ENCODE data around the gene RIC1. TPM values are rescaled to one million over a fixed set of nuclear protein-coding genes. Genes with fewer than 3 reads are reported as not detected.
A peak's percentile ranks its signal among the peaks of the same experiment; 100 is the strongest.
"Not testable (repeated sequence)": the region's sequence is repeated elsewhere in the genome, so short reads cannot be mapped to it uniquely, and the experiment has no call there.

RIC1 gene
- total RNA-seq, 1 experiment from 2014 or later = 86.8 TPM

GRCh38 chr9:5627686-5628085, 1.2 kb upstream of the RIC1 start:
- H2AFZ ChIP-seq (ENCODE audit: low read length) = not testable (repeated sequence)

GRCh38 chr9:5628183-5628529, 751 bp upstream of the RIC1 start:
- Histone ChIP-seq H3K9ac (ENCODE audit: low read length) (peak overlapping the region; percentile 99), H2AFZ (ENCODE audit: low read length) (no peak overlapping the region), H3K4me3 (ENCODE audit: low read length) (peak overlapping the region; percentile 87), H4K20me1 (ENCODE audit: insufficient read depth, low read depth, low read length) (peaks cover 9% of the 10 kb centered on the region), H3K4me2 (ENCODE audit: low read depth, low read length, poor library complexity, severe bottlenecking) (peak overlapping the region; percentile 79), H3K27ac (ENCODE audit: low read length) (peak overlapping the region; percentile 99), H3K79me2 (ENCODE audit: low read length) (peaks cover 94% of the 10 kb centered on the region), H3K27me3 (ENCODE audit: low read length) (no peaks in the 10 kb centered on the region), H3K9me3 (ENCODE audit: low read length) (no peaks in the 10 kb centered on the region), H3K4me1 (ENCODE audit: low read length) (peaks cover 68% of the 10 kb centered on the region), H3K9me2 (replicated peaks; ENCODE audit: insufficient read depth, low read length) (no peaks in the 10 kb centered on the region), H3K36me3 (ENCODE audit: insufficient read depth, low read length) (peaks cover 12% of the 10 kb centered on the region)
- DNase-seq = peak; percentile 55

More at GRCh38 chr9:5627686-5628085, 1.2 kb upstream of the RIC1 start:
- DNase-seq; H4K20me1 ChIP-seq (ENCODE audit: insufficient read depth, low read depth, low read length); H3K27me3 ChIP-seq (ENCODE audit: low read length); H3K9me3 ChIP-seq (ENCODE audit: low read length); H3K9me2 ChIP-seq (replicated peaks; ENCODE audit: insufficient read depth, low read length): not testable (repeated sequence)
- peak overlapping the region; percentile 99 for H3K27ac ChIP-seq (ENCODE audit: low read length)
- peaks cover 11% of the 10 kb centered on the region for H3K36me3 ChIP-seq (ENCODE audit: insufficient read depth, low read length)
- H3K4me1 ChIP-seq (ENCODE audit: low read length) = peaks cover 63% of the 10 kb centered on the region
- H3K9ac ChIP-seq (ENCODE audit: low read length) = peak overlapping the region; percentile 99
- H3K79me2 ChIP-seq (ENCODE audit: low read length) = peaks cover 94% of the 10 kb centered on the region
- H3K4me3 ChIP-seq (ENCODE audit: low read length) = peak overlapping the region; percentile 87
- peak overlapping the region; percentile 79 for H3K4me2 ChIP-seq (ENCODE audit: low read depth, low read length, poor library complexity, severe bottlenecking)

GRCh38 chr9:5629312-5630080, 589 bp downstream of the RIC1 start:
- Histone ChIP-seq H4K20me1 (ENCODE audit: insufficient read depth, low read depth, low read length) (peaks cover 9% of the 10 kb centered on the region), H3K79me2 (ENCODE audit: low read length) (peaks cover 94% of the 10 kb centered on the region), H3K4me1 (ENCODE audit: low read length) (peaks cover 70% of the 10 kb centered on the region), H3K36me3 (ENCODE audit: insufficient read depth, low read length) (peaks cover 15% of the 10 kb centered on the region), H3K4me2 (ENCODE audit: low read depth, low read length, poor library complexity, severe bottlenecking) (peak overlapping the region; percentile 79), H2AFZ (ENCODE audit: low read length) (no peak overlapping the region), H3K27me3 (ENCODE audit: low read length) (no peaks in the 10 kb centered on the region), H3K9me3 (ENCODE audit: low read length) (peaks cover 6% of the 10 kb centered on the region), H3K9me2 (replicated peaks; ENCODE audit: insufficient read depth, low read length) (no peaks in the 10 kb centered on the region), H3K4me3 (ENCODE audit: low read length) (peak overlapping the region; percentile 87), H3K9ac (ENCODE audit: low read length) (peak overlapping the region; percentile 99), H3K27ac (ENCODE audit: low read length) (peak overlapping the region; percentile 99)
- peak; percentile 96 for DNase-seq

- peak overlapping the region; percentile 87 for H3K4me3 ChIP-seq (ENCODE audit: low read length)
- H2AFZ ChIP-seq (ENCODE audit: low read length) = no peak overlapping the region
- H3K36me3 ChIP-seq (ENCODE audit: insufficient read depth, low read length) = peaks cover 21% of the 10 kb centered on the region
- H4K20me1 ChIP-seq (ENCODE audit: insufficient read depth, low read depth, low read length) = peaks cover 9% of the 10 kb centered on the region
- no peaks in the 10 kb centered on the region for H3K9me2 ChIP-seq (replicated peaks; ENCODE audit: insufficient read depth, low read length)
- H3K9me3 ChIP-seq (ENCODE audit: low read length) = peaks cover 12% of the 10 kb centered on the region
- DNase-seq = peak; percentile 67
- H3K9ac ChIP-seq (ENCODE audit: low read length) = peak overlapping the region; percentile 99
- peak overlapping the region; percentile 79 for H3K4me2 ChIP-seq (ENCODE audit: low read depth, low read length, poor library complexity, severe bottlenecking)
- H3K4me1 ChIP-seq (ENCODE audit: low read length) = peaks cover 66% of the 10 kb centered on the region
- H3K79me2 ChIP-seq (ENCODE audit: low read length) = peaks cover 94% of the 10 kb centered on the region
- peak overlapping the region; percentile 99 for H3K27ac ChIP-seq (ENCODE audit: low read length)
- H3K27me3 ChIP-seq (ENCODE audit: low read length) = no peaks in the 10 kb centered on the region
These were observed 1.2 kb downstream of the RIC1 start for GRCh38 chr9:5630081-5630507.

DNA sequence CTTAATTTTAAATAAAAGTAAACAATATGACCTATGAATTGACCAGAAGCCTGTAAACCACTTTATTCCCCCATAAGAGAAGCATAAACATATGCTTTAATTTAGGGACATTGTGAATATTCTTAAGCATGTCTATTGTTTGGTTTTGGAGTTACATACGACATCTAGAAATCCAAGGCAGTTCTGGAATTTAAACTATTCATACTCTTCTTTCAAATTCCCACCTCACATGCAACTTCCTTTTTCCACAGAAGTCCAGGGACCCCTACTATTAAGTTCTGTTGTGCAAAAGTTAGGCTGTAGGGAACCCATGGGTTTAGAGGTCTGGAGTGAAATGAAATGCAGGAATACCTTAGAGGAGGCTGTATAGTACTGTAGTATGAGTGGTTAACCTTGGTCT, 2.1 kb downstream of the RIC1 start:
- no peaks in the 10 kb centered on the region for H3K27me3 ChIP-seq (ENCODE audit: low read length)
- peaks cover 15% of the 10 kb centered on the region for H3K9me3 ChIP-seq (ENCODE audit: low read length)
- DNase-seq = no peak
- H3K4me2 ChIP-seq (ENCODE audit: low read depth, low read length, poor library complexity, severe bottlenecking) = peak overlapping the region; percentile 79
- peak overlapping the region; percentile 99 for H3K27ac ChIP-seq (ENCODE audit: low read length)
- H3K9ac ChIP-seq (ENCODE audit: low read length) = peak overlapping the region; percentile 99
- H3K9me2 ChIP-seq (replicated peaks; ENCODE audit: insufficient read depth, low read length) = no peaks in the 10 kb centered on the region
- H3K4me1 ChIP-seq (ENCODE audit: low read length) = peaks cover 57% of the 10 kb centered on the region
- no peak overlapping the region for H2AFZ ChIP-seq (ENCODE audit: low read length)
- peaks cover 31% of the 10 kb centered on the region for H3K36me3 ChIP-seq (ENCODE audit: insufficient read depth, low read length)
- peaks cover 9% of the 10 kb centered on the region; the same call in 1 of the 2 replicates for H4K20me1 ChIP-seq (ENCODE audit: insufficient read depth, low read depth, low read length)
- peaks cover 94% of the 10 kb centered on the region for H3K79me2 ChIP-seq (ENCODE audit: low read length)
- H3K4me3 ChIP-seq (ENCODE audit: low read length) = peak overlapping the region; percentile 87

GRCh38 chr9:5632540-5632939, 3.6 kb downstream of the RIC1 start:
- H3K27me3 ChIP-seq (ENCODE audit: low read length) = no peaks in the 10 kb centered on the region
- peaks cover 16% of the 10 kb centered on the region for H3K9me3 ChIP-seq (ENCODE audit: low read length)
- DNase-seq = peak; percentile 54
- no peaks in the 10 kb centered on the region for H3K9me2 ChIP-seq (replicated peaks; ENCODE audit: insufficient read depth, low read length)
- H3K4me3 ChIP-seq (ENCODE audit: low read length) = peak overlapping the region; percentile 87
- H4K20me1 ChIP-seq (ENCODE audit: insufficient read depth, low read depth, low read length) = peaks cover 9% of the 10 kb centered on the region; the same call in 1 of the 2 replicates
- peak overlapping the region; percentile 79 for H3K4me2 ChIP-seq (ENCODE audit: low read depth, low read length, poor library complexity, severe bottlenecking)
- peaks cover 41% of the 10 kb centered on the region for H3K4me1 ChIP-seq (ENCODE audit: low read length)
- peaks cover 96% of the 10 kb centered on the region for H3K79me2 ChIP-seq (ENCODE audit: low read length)
- no peak overlapping the region for H2AFZ ChIP-seq (ENCODE audit: low read length)
- H3K9ac ChIP-seq (ENCODE audit: low read length) = peak overlapping the region; percentile 34
- H3K27ac ChIP-seq (ENCODE audit: low read length) = peak overlapping the region; percentile 99
- peaks cover 37% of the 10 kb centered on the region for H3K36me3 ChIP-seq (ENCODE audit: insufficient read depth, low read length)

DNA sequence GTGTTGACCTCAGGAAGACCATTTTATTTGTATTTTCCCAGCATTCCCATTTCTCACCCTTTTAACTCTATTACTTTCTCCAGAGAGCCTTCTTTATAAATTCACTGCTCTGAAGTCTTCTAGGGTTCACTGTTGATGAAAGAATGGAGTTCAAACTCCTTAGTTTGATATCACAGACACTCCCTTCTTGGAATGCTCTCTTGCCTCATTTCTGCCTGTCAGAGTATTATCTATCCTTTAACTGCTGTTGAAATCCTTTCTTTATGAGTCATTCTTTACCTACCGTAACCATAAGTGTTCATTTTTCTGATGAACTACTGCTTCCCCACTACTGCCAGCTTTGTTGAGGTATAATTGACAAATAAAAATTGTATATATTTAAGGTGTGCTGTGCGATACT, 4.3 kb downstream of the RIC1 start:
- Histone ChIP-seq H3K4me3 (ENCODE audit: low read length) (no peak overlapping the region; the same call in 1 of the 2 replicates), H3K27me3 (ENCODE audit: low read length) (no peaks in the 10 kb centered on the region), H2AFZ (ENCODE audit: low read length) (no peak overlapping the region), H4K20me1 (ENCODE audit: insufficient read depth, low read depth, low read length) (peaks cover 9% of the 10 kb centered on the region; the same call in 1 of the 2 replicates), H3K27ac (ENCODE audit: low read length) (peak overlapping the region; percentile 99; the same call in 1 of the 2 replicates), H3K9me3 (ENCODE audit: low read length) (peaks cover 16% of the 10 kb centered on the region), H3K4me2 (ENCODE audit: low read depth, low read length, poor library complexity, severe bottlenecking) (peak overlapping the region; percentile 79), H3K79me2 (ENCODE audit: low read length) (peaks cover 96% of the 10 kb centered on the region), H3K4me1 (ENCODE audit: low read length) (peaks cover 36% of the 10 kb centered on the region), H3K36me3 (ENCODE audit: insufficient read depth, low read length) (peaks cover 39% of the 10 kb centered on the region), H3K9ac (ENCODE audit: low read length) (no peak overlapping the region), H3K9me2 (replicated peaks; ENCODE audit: insufficient read depth, low read length) (no peaks in the 10 kb centered on the region)
- no peak for DNase-seq

- Histone ChIP-seq H4K20me1 (ENCODE audit: insufficient read depth, low read depth, low read length) (peaks cover 1% of the 10 kb centered on the region; the same call in 1 of the 2 replicates), H3K36me3 (ENCODE audit: insufficient read depth, low read length) (peaks cover 54% of the 10 kb centered on the region), H3K9me3 (ENCODE audit: low read length) (peaks cover 16% of the 10 kb centered on the region)
These were observed 6.5 kb downstream of the RIC1 start for GRCh38 chr9:5635390-5635789.

More at GRCh38 chr9:5635390-5635789, 6.5 kb downstream of the RIC1 start:
- no peak for DNase-seq
- H3K4me1 ChIP-seq (ENCODE audit: low read length) = peaks cover 36% of the 10 kb centered on the region
- no peak overlapping the region for H3K9ac ChIP-seq (ENCODE audit: low read length)
- H3K4me2 ChIP-seq (ENCODE audit: low read depth, low read length, poor library complexity, severe bottlenecking) = no peak overlapping the region
- peaks cover 100% of the 10 kb centered on the region for H3K79me2 ChIP-seq (ENCODE audit: low read length)
- no peaks in the 10 kb centered on the region for H3K9me2 ChIP-seq (replicated peaks; ENCODE audit: insufficient read depth, low read length)
- H3K4me3 ChIP-seq (ENCODE audit: low read length) = no peak overlapping the region
- H3K27me3 ChIP-seq (ENCODE audit: low read length) = no peaks in the 10 kb centered on the region
- H3K27ac ChIP-seq (ENCODE audit: low read length) = no peak overlapping the region
- H2AFZ ChIP-seq (ENCODE audit: low read length) = no peak overlapping the region
